ENCODE results near the gene PCSK4. TPM values are rescaled to one million over a fixed set of nuclear protein-coding genes. Genes with fewer than 3 reads are reported as not detected.

Gene PCSK4
- total and polyA plus RNA-seq, 2 of the 13 experiments (the other 11 are each of a cell fraction or from before 2014, with no cell fraction given), result 2.0 to 2.7 TPM

GRCh38 chr19:1491114-1491848 lies 1.1 kb upstream of the PCSK4 start, which contains the start of gene REEP6 (continued):
- TF ChIP-seq ZNF639 (CRISPR knock-in tag; conservative IDR thresholded peaks at IDR 0.05), result no peak
- TF ChIP-seq ZNF598 (CRISPR knock-in tag; IDR thresholded peaks at IDR 0.05; ENCODE audit: borderline replicate concordance), result no peak
- TF ChIP-seq ZNF354B (CRISPR knock-in tag; IDR thresholded peaks at IDR 0.05), result no peak; the same call in 1 of the 2 replicates
- peak; percentile 53; the same call in 1 of the 2 replicates for TF ChIP-seq ZNF451 (CRISPR knock-in tag; IDR thresholded peaks at IDR 0.05)
- TF ChIP-seq ZNF432 (CRISPR knock-in tag; IDR thresholded peaks at IDR 0.05; ENCODE audit: borderline replicate concordance), result no peak
- no peak for TF ChIP-seq ZNF280B (CRISPR knock-in tag; IDR thresholded peaks at IDR 0.05; ENCODE audit: borderline replicate concordance)
- TF ChIP-seq ZNF747 (CRISPR knock-in tag; IDR thresholded peaks at IDR 0.05; ENCODE audit: borderline replicate concordance), result 0 out of 2 replicates have a peak, but pooled peaks have one; percentile 16
- TF ChIP-seq ZNF543 (CRISPR knock-in tag; IDR thresholded peaks at IDR 0.05), result no peak
- TF ChIP-seq GPN1 (CRISPR knock-in tag; IDR thresholded peaks at IDR 0.05; ENCODE audit: borderline replicate concordance), result no peak
- TF ChIP-seq, protein P1, sequence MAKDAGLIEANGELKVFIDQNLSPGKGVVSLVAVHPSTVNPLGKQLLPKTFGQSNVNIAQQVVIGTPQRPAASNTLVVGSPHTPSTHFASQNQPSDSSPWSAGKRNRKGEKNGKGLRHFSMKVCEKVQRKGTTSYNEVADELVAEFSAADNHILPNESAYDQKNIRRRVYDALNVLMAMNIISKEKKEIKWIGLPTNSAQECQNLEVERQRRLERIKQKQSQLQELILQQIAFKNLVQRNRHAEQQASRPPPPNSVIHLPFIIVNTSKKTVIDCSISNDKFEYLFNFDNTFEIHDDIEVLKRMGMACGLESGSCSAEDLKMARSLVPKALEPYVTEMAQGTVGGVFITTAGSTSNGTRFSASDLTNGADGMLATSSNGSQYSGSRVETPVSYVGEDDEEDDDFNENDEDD (CRISPR knock-in tag; IDR thresholded peaks at IDR 0.05; ENCODE audit: borderline replicate concordance), result peak; percentile 39; the same call in 1 of the 2 replicates
- 0 out of 2 replicates have a peak, but pooled peaks have one; percentile 58 for TF ChIP-seq ZNF138 (CRISPR knock-in tag; IDR thresholded peaks at IDR 0.05; ENCODE audit: low read depth)
- TF ChIP-seq ZSCAN20 (CRISPR knock-in tag; IDR thresholded peaks at IDR 0.05; ENCODE audit: borderline replicate concordance), result no peak
- peak; percentile 85; the same call in 1 of the 2 replicates for TF ChIP-seq ZNF530 (CRISPR knock-in tag; IDR thresholded peaks at IDR 0.05; ENCODE audit: low read depth)
- no peak for TF ChIP-seq DNMT3B (CRISPR knock-in tag; conservative IDR thresholded peaks at IDR 0.05)
- no peak for TF ChIP-seq NONO (IDR thresholded peaks at IDR 0.05)
- TF ChIP-seq NONO (CRISPR knock-in tag; conservative IDR thresholded peaks at IDR 0.05), result peak; percentile 74
- no peak; the same call in 1 of the 2 replicates for TF ChIP-seq SMAD1 (CRISPR knock-in tag; IDR thresholded peaks at IDR 0.05; ENCODE audit: borderline replicate concordance, low read depth)
- peak; percentile 89; the same call in 1 of the 2 replicates for TF ChIP-seq SALL2 (CRISPR knock-in tag; IDR thresholded peaks at IDR 0.05)
- TF ChIP-seq GTF2F1 (IDR thresholded peaks at IDR 0.05; ENCODE audit: low read length), result no peak
- TF ChIP-seq ZBTB14 (CRISPR knock-in tag; IDR thresholded peaks at IDR 0.05), result peak; percentile 64
- TF ChIP-seq NR3C1 (CRISPR knock-in tag; IDR thresholded peaks at IDR 0.05), result no peak
- TF ChIP-seq ZSCAN25 (CRISPR knock-in tag; IDR thresholded peaks at IDR 0.05), result no peak
- TF ChIP-seq, protein P2, sequence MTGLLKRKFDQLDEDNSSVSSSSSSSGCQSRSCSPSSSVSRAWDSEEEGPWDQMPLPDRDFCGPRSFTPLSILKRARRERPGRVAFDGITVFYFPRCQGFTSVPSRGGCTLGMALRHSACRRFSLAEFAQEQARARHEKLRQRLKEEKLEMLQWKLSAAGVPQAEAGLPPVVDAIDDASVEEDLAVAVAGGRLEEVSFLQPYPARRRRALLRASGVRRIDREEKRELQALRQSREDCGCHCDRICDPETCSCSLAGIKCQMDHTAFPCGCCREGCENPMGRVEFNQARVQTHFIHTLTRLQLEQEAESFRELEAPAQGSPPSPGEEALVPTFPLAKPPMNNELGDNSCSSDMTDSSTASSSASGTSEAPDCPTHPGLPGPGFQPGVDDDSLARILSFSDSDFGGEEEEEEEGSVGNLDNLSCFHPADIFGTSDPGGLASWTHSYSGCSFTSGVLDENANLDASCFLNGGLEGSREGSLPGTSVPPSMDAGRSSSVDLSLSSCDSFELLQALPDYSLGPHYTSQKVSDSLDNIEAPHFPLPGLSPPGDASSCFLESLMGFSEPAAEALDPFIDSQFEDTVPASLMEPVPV (CRISPR knock-in tag; IDR thresholded peaks at IDR 0.05), result 0 out of 2 replicates have a peak, but pooled peaks have one; percentile 64

Measured in HepG2 (cell line).